Activated B cell treated with CpG ODN at 0.5 μM for 24 hours (primary cell): ENCODE results near the gene TNFRSF18. TPM values are rescaled to one million over a fixed set of nuclear protein-coding genes. Genes with fewer than 3 reads are reported as not detected.

Experiments used
- ATAC-seq: fragments of 200-7000 bp; cut with Tn5 transposase; one replicate; pipeline ENCODE4 v1.10.0; 2021; ENCODE audit warnings: low read depth, mild to moderate bottlenecking, moderate library complexity
- CTCF ChIA-PET: fragments of 350-600 bp; sonication (Branson Sonifier 250); formaldehyde crosslinking; loops from one replicate; lab custom pipeline; 2021; ENCODE audit warnings: antibody characterized with exemption; lab: Charles Lee
- POLR2A ChIA-PET: fragments of 350-600 bp; sonication (Branson Sonifier 250); formaldehyde crosslinking; loops from one replicate; lab custom pipeline; 2021; ENCODE audit warnings: antibody characterized with exemption; lab: Charles Lee
- DNase-seq: peaks from one replicate; pipeline ENCODE4 v3.0.0; 2022
- H3K27ac Mint-ChIP-seq: one replicate; pipeline ENCODE4 v1.8.0; 2020; ENCODE audit warnings: mixed read lengths
- H3K27me3 Mint-ChIP-seq: one replicate; pipeline ENCODE4 v1.8.0; 2021; ENCODE audit warnings: mixed read lengths
- H3K36me3 Mint-ChIP-seq: one replicate; pipeline ENCODE4 v1.8.0; 2021; ENCODE audit warnings: low read depth, mixed read lengths
- H3K4me1 Mint-ChIP-seq: one replicate; pipeline ENCODE4 v1.8.0; 2021; ENCODE audit warnings: mixed read lengths
- H3K4me3 Mint-ChIP-seq: one replicate; pipeline ENCODE4 v1.8.0; 2020; ENCODE audit warnings: mild to moderate bottlenecking, mixed read lengths
- H3K9me3 Mint-ChIP-seq: one replicate; pipeline ENCODE4 v1.8.0; 2020; ENCODE audit warnings: mixed read lengths
- CTCF ChIP-seq: fragments of 200-600 bp; IDR thresholded peaks from one replicate; pipeline ENCODE4 v1.8.0; 2022; ENCODE audit warnings: antibody characterized with exemption, mild to moderate bottlenecking
- intact Hi-C: fragments of 100-400 bp; cut with micrococcal nuclease; formaldehyde crosslinking; loops from one replicate; pipeline ENCODE4 v1.15.1; 2024
- total RNA-seq: library from RNA; stranded (reverse); gene quantifications from 2 replicates; pipeline ENCODE4 v1.2.3, GENCODE V29; 2022

Gene TNFRSF18
- total RNA-seq, 1 donor from 2014 or later, result 37.5 TPM

GRCh38 chr1:1208713-1209433 lies 2.5 kb upstream of the TNFRSF18 start:
- ChIA-PET POLR2A (interaction anchor here (0.7 to 3.3 kb wide), 9 partner anchors 9 to 87 kb away, joined by 3 to 15 read pairs (median 6); partner anchors contain the start of genes B3GALT6, SDF4 and UBE2J2), CTCF (no interaction called here)
- DNase-seq (peak; percentile 49), ATAC-seq (peak; percentile 18)
- peaks cover 37% of the 10 kb centered on the region for H3K4me1 Mint-ChIP-seq
- intact Hi-C loops, result loop anchor here (1.0 to 5.0 kb wide), 8 partner anchors 22 to 176 kb away; no protein-coding TSS in a partner anchor
- peak overlapping the region; percentile 74 for H3K4me3 Mint-ChIP-seq
- TF ChIP-seq CTCF, result no peak
- no peaks in the 10 kb centered on the region for H3K36me3 Mint-ChIP-seq
- H3K27me3 Mint-ChIP-seq, result peaks cover 2% of the 10 kb centered on the region
- H3K9me3 Mint-ChIP-seq, result no peaks in the 10 kb centered on the region
- no peak overlapping the region for H3K27ac Mint-ChIP-seq

DNA sequence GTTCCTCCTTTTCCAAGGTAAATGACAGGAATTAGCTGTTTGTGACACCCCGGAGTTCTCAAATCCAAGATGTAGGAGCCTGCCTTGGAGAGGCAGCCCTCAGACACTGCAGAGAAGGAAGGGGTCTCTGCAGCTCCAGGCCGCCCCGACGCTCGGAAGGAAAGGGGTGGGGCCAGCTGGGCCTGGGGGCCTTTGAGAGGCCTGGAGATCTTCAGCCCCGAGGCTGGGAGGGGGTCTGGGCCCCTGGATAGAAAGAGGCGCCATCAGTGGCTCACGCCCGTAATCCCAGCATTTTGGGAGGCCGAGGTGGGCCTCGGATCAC lies 1.1 kb upstream of the TNFRSF18 start:
- H3K27ac Mint-ChIP-seq, result peak overlapping the region; percentile 76
- peak overlapping the region; percentile 74 for H3K4me3 Mint-ChIP-seq

GRCh38 chr1:1206966-1207531 lies 657 bp upstream of the TNFRSF18 start:
- POLR2A ChIA-PET, result interaction anchor here (0.6 to 3.3 kb wide), 9 partner anchors 9 to 143 kb away, joined by 3 to 15 read pairs (median 6); partner anchors contain the start of genes B3GALT6 and SDF4
- Mint-ChIP-seq H3K9me3 (no peaks in the 10 kb centered on the region), H3K27ac (peak overlapping the region; percentile 46), H3K4me3 (peak overlapping the region; percentile 81), H3K36me3 (peaks cover 2% of the 10 kb centered on the region), H3K4me1 (peaks cover 35% of the 10 kb centered on the region), H3K27me3 (peaks cover 2% of the 10 kb centered on the region)
- CTCF ChIA-PET, result interaction anchor here (0.7 to 1.7 kb wide), 3 partner anchors 70 to 85 kb away, joined by 3 to 7 read pairs (median 3); no protein-coding TSS in a partner anchor
- DNase-seq, result no peak
- peak; percentile 7 for ATAC-seq
- intact Hi-C loops, result loop anchor here (5.0 kb wide), 2 partner anchors 50 to 85 kb away; no protein-coding TSS in a partner anchor
- TF ChIP-seq CTCF, result no peak

More for the DNA sequence above, 1.1 kb upstream of the TNFRSF18 start:
- Mint-ChIP-seq H3K27me3 (peaks cover 2% of the 10 kb centered on the region), H3K36me3 (peaks cover 2% of the 10 kb centered on the region), H3K4me1 (peaks cover 35% of the 10 kb centered on the region), H3K9me3 (no peaks in the 10 kb centered on the region)
- DNase-seq (no peak), ATAC-seq (no peak)
- CTCF ChIA-PET, result interaction anchor here (0.7 to 1.7 kb wide), 3 partner anchors 70 to 85 kb away, joined by 3 to 7 read pairs (median 3); no protein-coding TSS in a partner anchor
- TF ChIP-seq CTCF, result no peak
- POLR2A ChIA-PET, result interaction anchor here (0.6 to 3.3 kb wide), 11 partner anchors 8 to 143 kb away, joined by 3 to 15 read pairs (median 6); partner anchors contain the start of genes B3GALT6, SDF4 and UBE2J2
- intact Hi-C loops, result loop anchor here (5.0 kb wide), 2 partner anchors 50 to 85 kb away; no protein-coding TSS in a partner anchor

- Mint-ChIP-seq H3K9me3 (no peaks in the 10 kb centered on the region), H3K27ac (no peak overlapping the region), H3K36me3 (peaks cover 2% of the 10 kb centered on the region), H3K4me1 (peaks cover 35% of the 10 kb centered on the region), H3K4me3 (peak overlapping the region; percentile 81), H3K27me3 (peaks cover 2% of the 10 kb centered on the region)
- ChIA-PET POLR2A (interaction anchor here (0.9 to 3.3 kb wide), 4 partner anchors 26 to 410 kb away, joined by 3 to 15 read pairs (median 9); partner anchors contain the start of genes B3GALT6, MIB2 and SDF4), CTCF (interaction anchor here (0.6 kb wide), 1 partner anchor 84 kb away, joined by 3 read pairs; no protein-coding TSS in a partner anchor)
- ATAC-seq, result no peak
- intact Hi-C loops, result loop anchor here (5.0 kb wide), 2 partner anchors 49 to 86 kb away; no protein-coding TSS in a partner anchor
- DNase-seq, result peak; percentile 33
- TF ChIP-seq CTCF, result no peak
Observed at GRCh38 chr1:1205769-1206375, 520 bp downstream of the TNFRSF18 start.
